Lung (tissue), 12 donors: Measurements from ENCODE around the gene TBC1D22A. TPM values are rescaled to one million over a fixed set of nuclear protein-coding genes. Genes with fewer than 3 reads are reported as not detected.

ENCODE experiments used
- ATAC-seq: fragments of 200-7000 bp; cut with Tn5 transposase; one replicate; pipeline ENCODE4 v1.9.1; 2020; ENCODE audit warnings: moderate number of reproducible peaks; ENCODE audit not compliant: insufficient read depth, low FRiP score
- DNase-seq, 3 donors: peaks; one replicate each; pipeline ENCODE4 v3.0.0-alpha.2; 2013 to 2017
- H3K27ac ChIP-seq, 2 donors: one replicate each; pipeline ENCODE4 v1.5.1; 2013; ENCODE audit warnings: mild to moderate bottlenecking in 2 of 2, moderate library complexity in 2 of 2, control low read depth in 1 of 2, inconsistent platforms in 1 of 2, low read depth in 1 of 2, low read length in 1 of 2
- H3K27me3 ChIP-seq, 3 donors: one replicate each; pipeline ENCODE4 v1.5.1; 2013; ENCODE audit warnings: low read length in 2 of 3; ENCODE audit not compliant: control insufficient read depth in 3 of 3, insufficient read depth in 3 of 3
- H3K36me3 ChIP-seq, 4 donors: one replicate each; pipeline ENCODE4 v1.5.1; 2013; ENCODE audit warnings: low read length in 4 of 4, mild to moderate bottlenecking in 1 of 4, moderate library complexity in 1 of 4; ENCODE audit not compliant: control insufficient read depth in 4 of 4, insufficient read depth in 4 of 4
- H3K4me1 ChIP-seq, 5 donors: one replicate each; pipeline ENCODE4 v1.5.1; 2013; ENCODE audit warnings: low read length in 5 of 5, mild to moderate bottlenecking in 2 of 5, moderate library complexity in 1 of 5; ENCODE audit not compliant: control insufficient read depth in 5 of 5, insufficient read depth in 5 of 5
- H3K4me3 ChIP-seq: one replicate; pipeline ENCODE4 v1.5.1; 2013; ENCODE audit warnings: mild to moderate bottlenecking, control low read depth, moderate library complexity
- H3K9ac ChIP-seq, 2 donors: one replicate each; pipeline ENCODE4 v1.5.1; 2013; ENCODE audit warnings: low read length in 2 of 2, control low read depth in 1 of 2; ENCODE audit not compliant: insufficient read depth in 1 of 2
- H3K9me3 ChIP-seq, 4 donors: one replicate each; pipeline ENCODE4 v1.5.1; 2013; ENCODE audit warnings: low read length in 3 of 4, mild to moderate bottlenecking in 1 of 4, moderate library complexity in 1 of 4; ENCODE audit not compliant: control insufficient read depth in 4 of 4, insufficient read depth in 3 of 4
- WGBS, 2 donors: extraction: QIAGEN DNeasy Blood & Tissue Kit; methylation state at CpG; one replicate each; pipeline ENCODE4 v1.1.7; 2013; 5-methylcytosine and 5-hydroxymethylcytosine counted together
- polyA plus RNA-seq, 2 donors: library from polyadenylated mRNA; stranded (reverse); fragments of 200-250 nt; gene quantifications; one replicate each; pipeline ENCODE4 v1.2.1, GENCODE V29; 2013
- total RNA-seq, 2 donors: library from RNA; depleted of rRNA in 1 of 2; stranded (reverse); fragments of >200 nt in 1 of 2; gene quantifications; one replicate each; pipeline ENCODE4 v1.2.1, GENCODE V29; 2014 to 2021
- TF ChIP-seq, protein P1 (sequence below): IDR thresholded peaks from 2 replicates; pipeline ENCODE4 v1.5.1; 2012; ENCODE audit warnings: mild to moderate bottlenecking; ENCODE audit errors: control extremely low read depth, extremely low read depth
- donor health status: control.
- donor health status: control.
- donor health status: Bipolar disorder and iron deficiency.
- donor health status: healthy.
- donor health status: DM: yes; HTN: yes; CAD: no.

The TBC1D22A gene
- total and polyA plus RNA-seq, 4 donors, result 20.2 to 38.4 (median 21.0) TPM

DNA sequence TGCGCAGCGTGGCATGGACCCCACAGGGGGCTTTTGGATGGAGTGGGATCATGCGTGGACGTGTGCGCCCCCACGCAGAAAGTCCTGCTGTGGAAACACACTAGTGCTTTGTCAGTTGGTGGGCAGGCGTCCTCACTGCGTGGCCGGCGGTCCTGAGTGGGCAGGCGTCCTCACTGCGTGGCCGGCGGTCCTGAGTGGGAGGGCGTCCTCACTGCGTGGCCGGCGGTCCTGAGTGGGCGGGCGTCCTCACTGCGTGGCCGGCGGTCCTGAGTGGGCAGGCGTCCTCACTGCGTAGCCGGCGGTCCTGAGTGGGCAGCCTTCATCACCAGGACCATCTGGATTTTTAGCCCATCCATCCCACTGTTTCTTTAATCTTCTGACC is 205.9 kb downstream of the TBC1D22A start:
- Histone ChIP-seq H3K27me3 (no peaks in the 10 kb centered on the region), H3K4me1 (peaks cover 7 to 41% (median 10%) of the 10 kb centered on the region in 5 donors), H3K27ac (no peak overlapping the region), H3K9ac (no peak overlapping the region), H3K4me3 (no peak overlapping the region), H3K36me3 (no peaks in the 10 kb centered on the region), H3K9me3 (no peaks in the 10 kb centered on the region)
- ATAC-seq (no peak), DNase-seq (no peak)
- WGBS, 2 donors, result 97% methylated on average over 27 of the region's 27 CpGs
- TF ChIP-seq, protein P1, sequence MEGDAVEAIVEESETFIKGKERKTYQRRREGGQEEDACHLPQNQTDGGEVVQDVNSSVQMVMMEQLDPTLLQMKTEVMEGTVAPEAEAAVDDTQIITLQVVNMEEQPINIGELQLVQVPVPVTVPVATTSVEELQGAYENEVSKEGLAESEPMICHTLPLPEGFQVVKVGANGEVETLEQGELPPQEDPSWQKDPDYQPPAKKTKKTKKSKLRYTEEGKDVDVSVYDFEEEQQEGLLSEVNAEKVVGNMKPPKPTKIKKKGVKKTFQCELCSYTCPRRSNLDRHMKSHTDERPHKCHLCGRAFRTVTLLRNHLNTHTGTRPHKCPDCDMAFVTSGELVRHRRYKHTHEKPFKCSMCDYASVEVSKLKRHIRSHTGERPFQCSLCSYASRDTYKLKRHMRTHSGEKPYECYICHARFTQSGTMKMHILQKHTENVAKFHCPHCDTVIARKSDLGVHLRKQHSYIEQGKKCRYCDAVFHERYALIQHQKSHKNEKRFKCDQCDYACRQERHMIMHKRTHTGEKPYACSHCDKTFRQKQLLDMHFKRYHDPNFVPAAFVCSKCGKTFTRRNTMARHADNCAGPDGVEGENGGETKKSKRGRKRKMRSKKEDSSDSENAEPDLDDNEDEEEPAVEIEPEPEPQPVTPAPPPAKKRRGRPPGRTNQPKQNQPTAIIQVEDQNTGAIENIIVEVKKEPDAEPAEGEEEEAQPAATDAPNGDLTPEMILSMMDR, result no peak

DNA sequence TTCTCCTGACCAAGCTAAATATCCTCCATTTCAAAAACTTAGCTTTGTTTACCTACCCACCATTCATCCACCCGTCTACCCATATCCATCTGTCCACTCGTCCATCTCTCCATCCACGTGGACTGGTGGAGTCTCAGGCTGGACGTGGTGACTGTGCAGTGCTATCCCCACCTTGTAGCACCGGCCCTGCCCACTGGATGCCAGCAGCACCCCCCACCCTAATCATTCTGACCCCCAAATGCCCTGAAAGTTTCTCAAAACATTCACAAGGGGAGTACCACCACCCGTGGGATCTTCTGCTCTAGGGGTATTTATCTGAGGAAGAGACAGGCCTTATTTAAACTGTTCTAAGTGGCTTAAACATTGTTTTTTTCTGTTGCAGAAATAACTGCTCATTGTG is 206.4 kb downstream of the TBC1D22A start:
- no peaks in the 10 kb centered on the region for H3K36me3 ChIP-seq
- H3K27ac ChIP-seq, result no peak overlapping the region
- DNase-seq, result no peak
- H3K4me1 ChIP-seq, result peaks cover 7 to 46% (median 12%) of the 10 kb centered on the region in 5 donors
- no peaks in the 10 kb centered on the region for H3K9me3 ChIP-seq
- ATAC-seq, result no peak
- WGBS, 2 donors, result 96% methylated on average over 6 of the region's 6 CpGs
- H3K9ac ChIP-seq, result no peak overlapping the region
- H3K27me3 ChIP-seq, result no peaks in the 10 kb centered on the region
- TF ChIP-seq, protein P1, result no peak
- no peak overlapping the region for H3K4me3 ChIP-seq

DNA sequence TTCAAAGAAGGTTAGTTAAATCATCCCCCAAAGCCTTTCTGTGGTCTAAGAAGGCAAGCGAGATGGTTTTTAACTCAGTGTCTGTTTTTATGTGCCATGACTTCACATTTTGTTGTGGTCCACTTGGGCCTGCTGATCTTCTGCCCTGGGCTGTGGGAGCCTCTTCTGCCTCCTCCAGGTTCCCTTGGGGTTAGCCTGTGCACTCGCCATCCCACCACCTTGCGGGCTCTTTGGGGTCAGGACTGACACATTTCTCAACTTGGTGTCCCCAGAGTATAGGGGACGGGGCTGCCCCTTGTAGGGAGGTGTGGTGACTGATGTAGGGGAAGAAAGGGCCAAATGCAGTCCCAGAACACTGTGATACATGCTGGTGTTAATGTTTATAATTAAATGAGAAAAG is 207.0 kb downstream of the TBC1D22A start:
- DNase-seq (no peak), ATAC-seq (no peak)
- peaks cover 7 to 52% (median 14%) of the 10 kb centered on the region in 5 donors for H3K4me1 ChIP-seq
- WGBS, 2 donors, result 92 to 94% methylated on average over 4 of the region's 4 CpGs
- no peaks in the 10 kb centered on the region for H3K9me3 ChIP-seq
- H3K27ac ChIP-seq, result no peak overlapping the region
- no peak overlapping the region for H3K9ac ChIP-seq
- TF ChIP-seq, protein P1, result no peak
- no peaks in the 10 kb centered on the region for H3K27me3 ChIP-seq
- no peak overlapping the region for H3K4me3 ChIP-seq
- peaks cover 0 to 2% (median under 1%) of the 10 kb centered on the region in 4 donors for H3K36me3 ChIP-seq

DNA sequence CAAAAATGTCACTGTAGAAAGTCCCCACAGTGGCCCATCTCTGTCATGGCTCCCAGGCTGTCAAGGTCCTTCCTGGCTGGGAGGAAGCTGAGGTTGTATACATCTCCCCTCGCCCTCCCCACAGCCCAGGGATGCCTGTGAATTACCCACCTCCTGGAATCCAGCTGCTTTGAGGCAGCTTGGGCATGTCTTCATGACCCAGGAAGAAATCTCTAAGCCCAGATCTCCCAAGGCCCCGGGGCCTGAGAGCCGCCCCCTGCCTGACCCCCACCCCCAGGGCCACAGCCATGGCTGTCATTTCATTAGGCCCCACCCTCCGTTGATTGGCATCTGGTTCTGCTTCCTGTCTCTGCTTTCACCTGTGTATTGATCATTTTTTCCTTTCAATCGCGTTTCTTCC is 207.5 kb downstream of the TBC1D22A start:
- Histone ChIP-seq H3K27ac (peak overlapping the region in 1 of 2 donors; percentile 41), H3K4me3 (no peak overlapping the region), H3K36me3 (peaks cover 0 to 5% (median 1%) of the 10 kb centered on the region in 4 donors), H3K9ac (no peak overlapping the region), H3K9me3 (no peaks in the 10 kb centered on the region), H3K27me3 (no peaks in the 10 kb centered on the region), H3K4me1 (peaks cover 7 to 52% (median 14%) of the 10 kb centered on the region in 5 donors)
- no peak for DNase-seq
- TF ChIP-seq, protein P1, result no peak
- ATAC-seq, result no peak
- WGBS, 2 donors, result 79 to 87% methylated on average over 6 of the region's 6 CpGs
